Mucosa of stomach (tissue), 1 donor: ENCODE results near the gene BRSK2.
"Not testable (repeated sequence)": the region's sequence is repeated elsewhere in the genome, so short reads cannot be mapped to it uniquely, and the experiment has no call there.

Source experiments
- H3K27me3 ChIP-seq: one replicate; pipeline ENCODE4 v1.7.0; 2013; ENCODE audit warnings: mild to moderate bottlenecking, low read length; ENCODE audit not compliant: control insufficient read depth, insufficient read depth
- H3K36me3 ChIP-seq: one replicate; pipeline ENCODE4 v1.7.0; 2013; ENCODE audit warnings: low read length; ENCODE audit not compliant: control insufficient read depth, insufficient read depth
- H3K4me1 ChIP-seq: one replicate; pipeline ENCODE4 v1.7.0; 2013; ENCODE audit warnings: mild to moderate bottlenecking, low read length; ENCODE audit not compliant: control insufficient read depth, insufficient read depth
- H3K4me3 ChIP-seq: one replicate; pipeline ENCODE4 v1.7.0; 2013; ENCODE audit warnings: low read length
- H3K9ac ChIP-seq: one replicate; pipeline ENCODE4 v1.7.0; 2013; ENCODE audit warnings: mild to moderate bottlenecking, low read length, moderate library complexity
- H3K9me3 ChIP-seq: one replicate; pipeline ENCODE4 v1.7.0; 2013; ENCODE audit warnings: mild to moderate bottlenecking, low read length, moderate library complexity; ENCODE audit not compliant: control insufficient read depth
- donor health status: Pancreatic carcinoma.

Gene BRSK2

GRCh38 chr11:1411739-1412138 lies 22.0 kb downstream of the BRSK2 start:
- H3K36me3 ChIP-seq, H3K9ac ChIP-seq, H3K4me3 ChIP-seq, H3K27me3 ChIP-seq, H3K9me3 ChIP-seq, H3K4me1 ChIP-seq: not testable (repeated sequence)

GRCh38 chr11:1412377-1413095 lies 22.8 kb downstream of the BRSK2 start:
- H3K36me3 ChIP-seq: no peaks in the 10 kb centered on the region
- peaks cover 4% of the 10 kb centered on the region for H3K27me3 ChIP-seq
- no peak overlapping the region for H3K9ac ChIP-seq
- H3K4me3 ChIP-seq: no peak overlapping the region
- H3K9me3 ChIP-seq: no peaks in the 10 kb centered on the region
- no peaks in the 10 kb centered on the region for H3K4me1 ChIP-seq

GRCh38 chr11:1414650-1415049 lies 24.9 kb downstream of the BRSK2 start:
- no peak overlapping the region for H3K4me3 ChIP-seq
- no peaks in the 10 kb centered on the region for H3K4me1 ChIP-seq

GRCh38 chr11:1415631-1416030 lies 25.9 kb downstream of the BRSK2 start:
- H3K4me3 ChIP-seq: no peak overlapping the region
- H3K4me1 ChIP-seq: no peaks in the 10 kb centered on the region
- H3K9ac ChIP-seq: no peak overlapping the region
- H3K9me3 ChIP-seq: no peaks in the 10 kb centered on the region
- no peaks in the 10 kb centered on the region for H3K36me3 ChIP-seq
- peaks cover 4% of the 10 kb centered on the region for H3K27me3 ChIP-seq

More at GRCh38 chr11:1414650-1415049, 24.9 kb downstream of the BRSK2 start:
- H3K9me3 ChIP-seq: no peaks in the 10 kb centered on the region
- no peak overlapping the region for H3K9ac ChIP-seq
- no peaks in the 10 kb centered on the region for H3K36me3 ChIP-seq
- H3K27me3 ChIP-seq: peaks cover 4% of the 10 kb centered on the region

GRCh38 chr11:1418192-1418795 lies 28.6 kb downstream of the BRSK2 start:
- H3K27me3 ChIP-seq, H3K9me3 ChIP-seq, H3K36me3 ChIP-seq, H3K4me3 ChIP-seq, H3K4me1 ChIP-seq, H3K9ac ChIP-seq: not testable (repeated sequence)

GRCh38 chr11:1419811-1420210 lies 30.1 kb downstream of the BRSK2 start:
- H3K9me3 ChIP-seq: no peaks in the 10 kb centered on the region
- no peaks in the 10 kb centered on the region for H3K27me3 ChIP-seq
- no peak overlapping the region for H3K9ac ChIP-seq
- no peaks in the 10 kb centered on the region for H3K36me3 ChIP-seq
- H3K4me1 ChIP-seq: no peaks in the 10 kb centered on the region
- H3K4me3 ChIP-seq: no peak overlapping the region

GRCh38 chr11:1421291-1421690 lies 31.6 kb downstream of the BRSK2 start:
- no peak overlapping the region for H3K4me3 ChIP-seq
- H3K9ac ChIP-seq: no peak overlapping the region
- no peaks in the 10 kb centered on the region for H3K9me3 ChIP-seq
- no peaks in the 10 kb centered on the region for H3K4me1 ChIP-seq
- no peaks in the 10 kb centered on the region for H3K27me3 ChIP-seq
- no peaks in the 10 kb centered on the region for H3K36me3 ChIP-seq

- Histone ChIP-seq H3K36me3 (no peaks in the 10 kb centered on the region), H3K4me1 (no peaks in the 10 kb centered on the region), H3K27me3 (no peaks in the 10 kb centered on the region), H3K9me3 (no peaks in the 10 kb centered on the region), H3K4me3 (no peak overlapping the region), H3K9ac (no peak overlapping the region)
Measured at GRCh38 chr11:1422481-1422880, 32.7 kb downstream of the BRSK2 start.

- H3K9ac ChIP-seq: no peak overlapping the region
- no peaks in the 10 kb centered on the region for H3K4me1 ChIP-seq
- H3K4me3 ChIP-seq: no peak overlapping the region
- H3K9me3 ChIP-seq: no peaks in the 10 kb centered on the region
- no peaks in the 10 kb centered on the region for H3K27me3 ChIP-seq
- H3K36me3 ChIP-seq: no peaks in the 10 kb centered on the region
Measured at GRCh38 chr11:1422981-1423380, 33.2 kb downstream of the BRSK2 start.

- not testable (repeated sequence) for H3K9ac ChIP-seq, H3K36me3 ChIP-seq, H3K9me3 ChIP-seq, H3K4me1 ChIP-seq, H3K27me3 ChIP-seq, H3K4me3 ChIP-seq
Measured at GRCh38 chr11:1423406-1423805, 33.7 kb downstream of the BRSK2 start.

- H3K36me3 ChIP-seq: no peaks in the 10 kb centered on the region
- H3K9me3 ChIP-seq: no peaks in the 10 kb centered on the region
- no peaks in the 10 kb centered on the region for H3K27me3 ChIP-seq
- no peak overlapping the region for H3K9ac ChIP-seq
- no peaks in the 10 kb centered on the region for H3K4me1 ChIP-seq
- H3K4me3 ChIP-seq: no peak overlapping the region
Measured at GRCh38 chr11:1425006-1425405, 35.3 kb downstream of the BRSK2 start.

- Histone ChIP-seq H3K36me3 (no peaks in the 10 kb centered on the region), H3K4me3 (no peak overlapping the region), H3K4me1 (no peaks in the 10 kb centered on the region), H3K9ac (no peak overlapping the region), H3K27me3 (no peaks in the 10 kb centered on the region), H3K9me3 (no peaks in the 10 kb centered on the region)
Measured at GRCh38 chr11:1425439-1425838, 35.7 kb downstream of the BRSK2 start.
